H1 (cell line): ENCODE measurements around the gene ST8SIA4. TPM values are rescaled to one million over a fixed set of nuclear protein-coding genes. Genes with fewer than 3 reads are reported as not detected.

ENCODE experiments used
- CTCF ChIA-PET: fragments of 300-600 bp; sonication (Branson Sonifier 250); formaldehyde crosslinking; loops from one replicate; lab custom pipeline; 2021; ENCODE audit not compliant: partially characterized antibody; lab: Charles Lee
- POLR2A ChIA-PET: fragments of 300-600 bp; sonication (Branson Sonifier 250); formaldehyde crosslinking; loops from one replicate; lab custom pipeline; 2021; ENCODE audit warnings: inconsistent platforms; ENCODE audit not compliant: partially characterized antibody; lab: Charles Lee
- DNase-seq, 2 experiments: peaks; one replicate each; pipeline versions ENCODE4 v3.0.0 to v3.0.0-alpha.2; 2010 to 2022; ENCODE audit warnings: low spot score in 2 of 2, low read depth in 1 of 2, mixed read lengths in 1 of 2
- FAIRE-seq: peaks from 2 replicates; lab custom pipeline; 2011; peaks lifted over from hg19 to GRCh38; lab: Jason Lieb, UNC
- H2AFZ ChIP-seq: 2 replicates; pipeline ENCODE4 v1.8.1; 2012; ENCODE audit warnings: low read length, inconsistent platforms
- H2AK5ac ChIP-seq: 2 replicates; pipeline ENCODE4 v1.6.1; 2013; ENCODE audit warnings: low read depth, low read length
- H2BK120ac ChIP-seq: replicated peaks from 2 replicates; pipeline ENCODE3; 2013; ENCODE audit warnings: low read depth, low read length, inconsistent platforms
- H2BK12ac ChIP-seq: 2 replicates; pipeline ENCODE4 v1.6.1; 2013; ENCODE audit warnings: low read depth, low read length
- H2BK15ac ChIP-seq: 2 replicates; pipeline ENCODE4 v1.6.1; 2013; ENCODE audit warnings: low read length
- H2BK20ac ChIP-seq: 2 replicates; pipeline ENCODE4 v1.6.1; 2013; ENCODE audit warnings: low read length
- H2BK5ac ChIP-seq: 2 replicates; pipeline ENCODE4 v1.6.1; 2013; ENCODE audit warnings: low read depth, low read length
- H3K14ac ChIP-seq: 2 replicates; pipeline ENCODE4 v1.6.1; 2013; ENCODE audit warnings: inconsistent platforms; ENCODE audit not compliant: insufficient read length
- H3K18ac ChIP-seq: 2 replicates; pipeline ENCODE4 v1.6.1; 2013; ENCODE audit warnings: low read length; ENCODE audit errors: extremely low read depth
- H3K23ac ChIP-seq: 2 replicates; pipeline ENCODE4 v1.6.1; 2013; ENCODE audit warnings: inconsistent platforms; ENCODE audit not compliant: insufficient read length
- H3K23me2 ChIP-seq: 2 replicates; pipeline ENCODE4 v1.6.1; 2013; ENCODE audit warnings: low read depth, low read length
- H3K27ac ChIP-seq: 2 replicates; pipeline ENCODE4 v1.6.1; 2011; ENCODE audit warnings: low read depth, low read length, inconsistent platforms
- H3K27me3 ChIP-seq, 4 experiments: replicated peaks in 1 of 4; 1 replicate in 1 of 4; 2 replicates in 3 of 4; pipeline versions ENCODE4 v1.6.1 to v1.8.1; 2011 to 2013; ENCODE audit warnings: low read length in 3 of 4, mild to moderate bottlenecking in 3 of 4, inconsistent platforms in 2 of 4, mixed read lengths in 2 of 4, moderate library complexity in 1 of 4; ENCODE audit not compliant: control insufficient read depth in 3 of 4, insufficient read depth in 3 of 4; ENCODE audit errors: extremely low read depth in 1 of 4
- H3K36me3 ChIP-seq, 4 experiments: 2 replicates each; pipeline versions ENCODE4 v1.6.1 to v1.8.1; 2011 to 2013; ENCODE audit warnings: mild to moderate bottlenecking in 4 of 4, low read length in 3 of 4, moderate library complexity in 2 of 4, control low read depth in 1 of 4, inconsistent platforms in 1 of 4; ENCODE audit not compliant: insufficient read depth in 4 of 4, control insufficient read depth in 2 of 4
- H3K4ac ChIP-seq: replicated peaks from 2 replicates; pipeline ENCODE3; 2013; ENCODE audit warnings: low read length, low read depth, mixed read lengths, inconsistent platforms; ENCODE audit not compliant: insufficient read length
- H3K4me1 ChIP-seq, 4 experiments: replicated peaks in 1 of 4; 1 replicate in 1 of 4; 2 replicates in 3 of 4; pipeline versions ENCODE4 v1.6.1 to v1.8.1; 2011 to 2013; ENCODE audit warnings: low read length in 3 of 4, inconsistent platforms in 2 of 4, mixed read lengths in 1 of 4; ENCODE audit not compliant: insufficient read depth in 4 of 4, control insufficient read depth in 3 of 4
- H3K4me2 ChIP-seq, 2 experiments: 2 replicates each; pipeline versions ENCODE4 v1.6.1 to v1.8.1; 2011 to 2013; ENCODE audit warnings: low read depth in 2 of 2, low read length in 2 of 2, control low read depth in 1 of 2, inconsistent platforms in 1 of 2, mild to moderate bottlenecking in 1 of 2; ENCODE audit not compliant: insufficient read depth in 1 of 2
- H3K4me3 ChIP-seq, 4 experiments: fragments of 200-600, 300-600 bp in 1 of 4; sonication (generic), shearing (Covaris generic), sonication (Bioruptor Twin) in 1 of 4; 2 replicates each; pipeline versions ENCODE4 v1.5.1 to v1.8.1; 2011 to 2016; ENCODE audit warnings: low read length in 4 of 4, low read depth in 3 of 4, control low read depth in 2 of 4, inconsistent platforms in 2 of 4, mild to moderate bottlenecking in 2 of 4, mixed read lengths in 1 of 4, moderate library complexity in 1 of 4; ENCODE audit not compliant: insufficient read depth in 2 of 4; ENCODE audit errors: extremely low read depth in 1 of 4
- H3K56ac ChIP-seq: replicated peaks from 2 replicates; pipeline ENCODE3; 2013; ENCODE audit warnings: low read depth, mild to moderate bottlenecking, mixed read lengths, low read length, inconsistent platforms; ENCODE audit not compliant: insufficient read length
- H3K79me1 ChIP-seq: 2 replicates; pipeline ENCODE4 v1.6.1; 2013; ENCODE audit warnings: low read depth, low read length, control low read depth
- H3K79me2 ChIP-seq, 2 experiments: 2 replicates each; pipeline versions ENCODE4 v1.6.1 to v1.8.1; 2012 to 2013; ENCODE audit warnings: low read length in 2 of 2, mild to moderate bottlenecking in 2 of 2, inconsistent platforms in 1 of 2; ENCODE audit not compliant: insufficient read depth in 2 of 2, control insufficient read depth in 1 of 2
- H3K9ac ChIP-seq, 4 experiments: replicated peaks in 1 of 4; 1 replicate in 1 of 4; 2 replicates in 3 of 4; pipeline versions ENCODE4 v1.6.1 to v1.8.1; 2011 to 2013; ENCODE audit warnings: low read depth in 3 of 4, low read length in 3 of 4, control low read depth in 2 of 4, mild to moderate bottlenecking in 2 of 4, moderate library complexity in 2 of 4, inconsistent platforms in 1 of 4; ENCODE audit errors: extremely low read depth in 1 of 4
- H3K9me3 ChIP-seq, 2 experiments: 2 replicates each; pipeline versions ENCODE4 v1.6.1 to v1.8.1; 2012 to 2013; ENCODE audit warnings: mild to moderate bottlenecking in 2 of 2, moderate library complexity in 2 of 2, control low read depth in 1 of 2, inconsistent platforms in 1 of 2, low read depth in 1 of 2, low read length in 1 of 2, mixed read lengths in 1 of 2; ENCODE audit not compliant: insufficient read depth in 2 of 2
- H4K20me1 ChIP-seq, 2 experiments: replicated peaks in 1 of 2; 2 replicates each; pipeline versions ENCODE3 to v1.8.1; 2011 to 2013; ENCODE audit warnings: inconsistent platforms in 2 of 2, low read length in 2 of 2, mild to moderate bottlenecking in 1 of 2; ENCODE audit not compliant: insufficient read depth in 2 of 2, control insufficient read depth in 1 of 2
- H4K5ac ChIP-seq: 2 replicates; pipeline ENCODE4 v1.6.1; 2013; ENCODE audit warnings: low read length, low read depth, mixed read lengths, inconsistent platforms; ENCODE audit not compliant: insufficient read length
- H4K8ac ChIP-seq: 2 replicates; pipeline ENCODE4 v1.8.0; 2013; ENCODE audit warnings: mild to moderate bottlenecking, moderate library complexity, low read length, inconsistent platforms; ENCODE audit not compliant: insufficient read depth; ENCODE audit errors: extremely low read depth
- H4K91ac ChIP-seq: replicated peaks from 2 replicates; pipeline ENCODE3; 2013; ENCODE audit warnings: low read length, mixed read lengths, inconsistent platforms; ENCODE audit not compliant: insufficient read length
- CHD1 ChIP-seq: IDR thresholded peaks from 2 replicates; pipeline ENCODE4 v1.6.1; 2012; ENCODE audit warnings: low read depth, low read length, improper control_type of control experiment
- HDAC6 ChIP-seq: IDR thresholded peaks from one replicate; pipeline ENCODE4 v1.7.1; 2012; ENCODE audit warnings: low read depth, mild to moderate bottlenecking, inconsistent platforms, low read length, moderate library complexity
- JUND ChIP-seq: IDR thresholded peaks from 2 replicates; pipeline ENCODE4 v1.6.1; 2011; ENCODE audit warnings: mild to moderate bottlenecking, improper control_type of control experiment, low read length
- NANOG ChIP-seq: IDR thresholded peaks from 2 replicates; pipeline ENCODE4 v1.6.1; 2011; ENCODE audit warnings: low read length, low read depth, mild to moderate bottlenecking, inconsistent platforms; ENCODE audit not compliant: insufficient read depth, poor library complexity, severe bottlenecking
- POU5F1 ChIP-seq: IDR thresholded peaks from 2 replicates; pipeline ENCODE4 v1.6.1; 2011; ENCODE audit warnings: low read depth, mild to moderate bottlenecking, low read length, moderate library complexity
- RBBP5 ChIP-seq: IDR thresholded peaks from 2 replicates; pipeline ENCODE4 v1.7.1; 2012; ENCODE audit warnings: low read depth, mild to moderate bottlenecking, inconsistent platforms, low read length, moderate library complexity, borderline replicate concordance
- SAP30 ChIP-seq: fragments of 300-600 bp; sonication (generic); IDR thresholded peaks from 2 replicates; pipeline ENCODE4 v1.7.1; 2012; ENCODE audit warnings: low read length, moderate library complexity, mild to moderate bottlenecking, inconsistent platforms; ENCODE audit not compliant: insufficient read depth, insufficient replicate concordance
- SRF ChIP-seq: IDR thresholded peaks from 2 replicates; pipeline ENCODE4 v1.6.1; 2011; ENCODE audit warnings: mild to moderate bottlenecking, low read depth, low read length, moderate library complexity
- TBP ChIP-seq: IDR thresholded peaks from 2 replicates; pipeline ENCODE4 v1.6.1; 2011; ENCODE audit warnings: low read depth, low read length, improper control_type of control experiment
- WGBS, 2 experiments: shearing (Covaris generic) in 1 of 2; methylation state at CpG; one replicate each; pipeline versions ENCODE4 v1.1.6 to v1.1.7; 2013 to 2015; ENCODE audit warnings: low lambda C conversion rate in 2 of 2, mixed read lengths in 2 of 2, inconsistent platforms in 1 of 2, low coverage in 1 of 2, missing lambda C conversion rate in 1 of 2; ENCODE audit not compliant: insufficient replicate concordance in 2 of 2, insufficient coverage in 1 of 2, insufficient read length in 1 of 2; ENCODE audit errors: extremely low coverage in 1 of 2, missing lambda C conversion rate in 1 of 2; 5-methylcytosine and 5-hydroxymethylcytosine counted together
- polyA plus RNA-seq, 7 experiments: library from polyadenylated mRNA; depleted of rRNA in 3 of 7; stranded (reverse) in 5 of 7; unstranded in 2 of 7; fragments of >200 nt in 5 of 7; fragments of 200-250 nt in 2 of 7; gene quantifications; 1 replicate in 5 of 7; 2 replicates in 1 of 7; 4 replicates in 1 of 7; pipeline versions ENCODE4 v1.2.1 to v1.2.3, GENCODE V29; 2011 to 2013; ENCODE audit warnings: missing spikeins in 2 of 7, mixed read lengths in 2 of 7
- total RNA-seq: library from RNA; stranded (reverse); fragmentation: NEBNext Ultra II Directional; extraction: Animal tissue kit (Norgen Biotek cat#: 25700); gene quantifications from 2 replicates; pipeline ENCODE4 v1.2.1, GENCODE V29; 2021
- TF ChIP-seq, protein P1 (sequence below): IDR thresholded peaks from 2 replicates; pipeline ENCODE4 v1.6.1; 2011; ENCODE audit warnings: low read length, improper control_type of control experiment
- TF ChIP-seq, protein P2 (sequence below): IDR thresholded peaks from 2 replicates; pipeline ENCODE4 v1.6.1; 2011; ENCODE audit warnings: low read depth, mild to moderate bottlenecking, low read length; ENCODE audit not compliant: insufficient read depth
- TF ChIP-seq, protein P3 (sequence below): IDR thresholded peaks from 2 replicates; pipeline ENCODE4 v1.6.1; 2012; ENCODE audit warnings: inconsistent platforms

ST8SIA4 gene
- total and polyA plus RNA-seq, 2 of the 8 experiments (the other 6 are each of a cell fraction or from before 2014, with no cell fraction given), result 0.08 to 0.50 TPM

DNA sequence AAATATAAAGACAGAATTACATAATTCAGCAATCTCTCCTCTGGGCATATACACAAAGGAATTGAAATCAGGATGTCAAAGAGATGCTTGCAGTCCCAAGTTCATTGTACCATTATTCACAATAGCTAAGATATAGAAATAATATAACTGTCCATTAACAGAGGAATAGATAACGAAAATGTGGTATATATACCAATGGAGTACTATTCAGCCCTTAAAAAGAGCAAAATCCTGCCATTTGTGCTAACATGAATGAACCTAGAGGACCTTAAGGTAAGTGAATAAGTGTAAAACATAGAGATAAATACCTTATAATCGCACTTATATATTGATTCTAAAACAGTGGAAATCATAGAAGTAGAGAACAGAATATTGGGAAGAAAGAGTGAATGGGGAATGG is 7.0 kb downstream of the ST8SIA4 start:
- no peak overlapping the region for H2BK20ac ChIP-seq
- no peaks in the 10 kb centered on the region for H3K79me1 ChIP-seq
- H3K27me3 ChIP-seq, result peaks cover 0 to 14% (median 8%) of the 10 kb centered on the region in 4 experiments; a peak in 5 of 7 replicates
- H3K79me2 ChIP-seq, result no peaks in the 10 kb centered on the region
- no peak overlapping the region for H3K23ac ChIP-seq
- no peak overlapping the region for H4K91ac ChIP-seq
- no peak overlapping the region for H3K4ac ChIP-seq
- no peak overlapping the region for H3K56ac ChIP-seq
- H3K4me1 ChIP-seq, result peaks cover 0 to 4% (median 0%) of the 10 kb centered on the region in 4 experiments; a peak in 2 of 7 replicates
- no peak overlapping the region for H2AK5ac ChIP-seq
- H3K4me3 ChIP-seq, result no peak overlapping the region
- no peak overlapping the region for H2AFZ ChIP-seq
- peaks cover 7% of the 10 kb centered on the region for H3K23me2 ChIP-seq
- WGBS, 2 experiments, result 85% methylated on average over 2 of the region's 2 CpGs; no CpG with 5 or more reads in 1 of the 2 experiments
- no peak overlapping the region for H2BK5ac ChIP-seq
- H3K9ac ChIP-seq, result no peak overlapping the region
- ChIA-PET POLR2A (no interaction called here), CTCF (interaction anchor here (2.9 kb wide), 1 partner anchor 121 kb away, joined by 14 read pairs; no protein-coding TSS in a partner anchor)
- no peak overlapping the region for H3K4me2 ChIP-seq
- H4K5ac ChIP-seq, result no peak overlapping the region
- no peak overlapping the region for H3K27ac ChIP-seq
- FAIRE-seq (no peak), DNase-seq (no peak)
- no peak overlapping the region for H4K8ac ChIP-seq
- no peaks in the 10 kb centered on the region for H3K36me3 ChIP-seq
- no peaks in the 10 kb centered on the region for H3K9me3 ChIP-seq
- no peak overlapping the region for H2BK15ac ChIP-seq
- no peaks in the 10 kb centered on the region for H4K20me1 ChIP-seq
- H3K18ac ChIP-seq, result no peak overlapping the region
- H2BK120ac ChIP-seq, result no peak overlapping the region
- H3K14ac ChIP-seq, result no peak overlapping the region
- H2BK12ac ChIP-seq, result no peak overlapping the region
- TF ChIP-seq, protein P1, sequence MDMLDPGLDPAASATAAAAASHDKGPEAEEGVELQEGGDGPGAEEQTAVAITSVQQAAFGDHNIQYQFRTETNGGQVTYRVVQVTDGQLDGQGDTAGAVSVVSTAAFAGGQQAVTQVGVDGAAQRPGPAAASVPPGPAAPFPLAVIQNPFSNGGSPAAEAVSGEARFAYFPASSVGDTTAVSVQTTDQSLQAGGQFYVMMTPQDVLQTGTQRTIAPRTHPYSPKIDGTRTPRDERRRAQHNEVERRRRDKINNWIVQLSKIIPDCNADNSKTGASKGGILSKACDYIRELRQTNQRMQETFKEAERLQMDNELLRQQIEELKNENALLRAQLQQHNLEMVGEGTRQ, result no peak
- no peak for TF ChIP-seq CHD1
- TF ChIP-seq SAP30, result no peak
- no peak for TF ChIP-seq HDAC6
- no peak for TF ChIP-seq NANOG
- TF ChIP-seq, protein P2, sequence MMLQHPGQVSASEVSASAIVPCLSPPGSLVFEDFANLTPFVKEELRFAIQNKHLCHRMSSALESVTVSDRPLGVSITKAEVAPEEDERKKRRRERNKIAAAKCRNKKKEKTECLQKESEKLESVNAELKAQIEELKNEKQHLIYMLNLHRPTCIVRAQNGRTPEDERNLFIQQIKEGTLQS, result no peak
- no peak for TF ChIP-seq POU5F1
- TF ChIP-seq TBP, result no peak
- TF ChIP-seq SRF, result no peak
- no peak for TF ChIP-seq JUND
- TF ChIP-seq, protein P3, sequence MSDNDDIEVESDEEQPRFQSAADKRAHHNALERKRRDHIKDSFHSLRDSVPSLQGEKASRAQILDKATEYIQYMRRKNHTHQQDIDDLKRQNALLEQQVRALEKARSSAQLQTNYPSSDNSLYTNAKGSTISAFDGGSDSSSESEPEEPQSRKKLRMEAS, result no peak
- TF ChIP-seq RBBP5, result no peak
